GM19452 (cell line): ENCODE results near the gene RAF1.
"Not testable (repeated sequence)": the region's sequence is repeated elsewhere in the genome, so short reads cannot be mapped to it uniquely, and the experiment has no call there.

ENCODE experiments used
- ATAC-seq: cut with Tn5 transposase; IDR thresholded peaks from one replicate; pipeline ENCODE4 v1.9.1; 2021; ENCODE audit not compliant: unreplicated experiment

Gene RAF1

DNA sequence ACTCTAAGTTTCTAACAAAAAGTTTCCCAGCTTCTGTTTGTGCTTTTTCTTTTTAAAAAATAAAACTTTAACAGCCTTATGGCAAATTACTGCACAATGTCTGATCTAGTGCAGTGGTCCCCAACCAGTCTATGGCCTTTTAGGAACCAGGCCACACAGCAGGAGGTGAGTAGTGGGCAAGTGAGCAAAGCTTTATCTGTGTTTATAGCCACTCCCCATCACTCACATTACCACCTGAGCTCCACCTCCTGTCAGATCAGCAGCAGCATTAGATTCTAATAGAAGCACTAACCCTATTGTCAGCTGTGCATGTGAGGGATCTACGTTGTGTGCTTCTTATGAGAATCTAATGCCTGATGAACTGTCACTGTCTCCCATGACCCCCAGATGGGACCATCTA lies 101.5 kb downstream of the RAF1 start:
- no peak for ATAC-seq

DNA sequence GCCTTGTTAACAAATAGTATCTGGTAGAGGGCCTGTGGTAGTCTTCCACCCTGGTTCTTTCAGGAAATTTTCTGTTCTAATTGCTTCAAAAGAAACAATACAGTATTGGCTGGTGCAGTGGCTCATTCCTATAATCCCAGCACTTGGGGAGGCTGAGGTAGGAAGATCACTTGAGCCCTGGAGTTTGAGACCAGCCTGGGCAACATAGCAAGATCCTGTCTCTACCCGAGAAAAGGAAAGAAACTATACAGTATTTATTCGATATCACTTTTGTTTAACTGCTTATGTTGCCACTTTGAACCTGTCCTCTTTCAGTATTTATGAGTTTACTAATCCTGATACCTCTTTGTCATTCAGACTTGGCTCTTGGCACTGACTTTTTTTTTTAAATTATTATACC lies 102.5 kb downstream of the RAF1 start:
- no peak for ATAC-seq

DNA sequence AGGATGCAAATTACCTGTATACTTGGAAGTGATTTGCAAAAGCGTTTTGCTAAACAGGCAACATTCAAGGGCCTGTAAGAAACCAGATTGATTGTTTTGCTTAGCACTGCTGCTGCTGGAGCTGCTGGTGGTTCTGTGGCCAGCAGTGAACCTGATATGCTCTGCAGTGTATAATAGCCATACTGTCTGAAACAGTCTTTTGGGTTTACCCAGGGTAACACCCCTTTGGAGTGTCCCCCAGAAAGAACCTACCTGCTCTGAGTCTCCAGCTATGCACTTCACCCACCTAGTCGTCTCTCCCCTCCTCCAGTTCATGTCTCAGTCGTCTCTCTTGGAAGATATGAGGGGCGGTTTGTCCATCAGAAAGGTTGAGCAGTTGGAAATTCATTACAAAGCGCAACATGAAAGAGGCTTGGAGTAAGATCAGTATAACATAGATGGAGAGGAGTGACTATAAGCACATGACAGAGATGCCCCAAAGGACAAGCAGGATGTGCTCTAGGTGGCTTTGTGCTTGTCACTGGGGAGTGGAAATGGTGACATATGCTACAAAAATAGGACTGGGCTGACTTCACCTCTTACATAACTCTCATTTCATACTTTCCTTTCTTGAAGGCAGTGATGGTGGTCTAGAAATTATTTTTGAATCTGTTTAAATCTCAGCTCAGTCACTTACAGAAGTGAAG lies 103.3 kb downstream of the RAF1 start:
- ATAC-seq, result peak; percentile 37

DNA sequence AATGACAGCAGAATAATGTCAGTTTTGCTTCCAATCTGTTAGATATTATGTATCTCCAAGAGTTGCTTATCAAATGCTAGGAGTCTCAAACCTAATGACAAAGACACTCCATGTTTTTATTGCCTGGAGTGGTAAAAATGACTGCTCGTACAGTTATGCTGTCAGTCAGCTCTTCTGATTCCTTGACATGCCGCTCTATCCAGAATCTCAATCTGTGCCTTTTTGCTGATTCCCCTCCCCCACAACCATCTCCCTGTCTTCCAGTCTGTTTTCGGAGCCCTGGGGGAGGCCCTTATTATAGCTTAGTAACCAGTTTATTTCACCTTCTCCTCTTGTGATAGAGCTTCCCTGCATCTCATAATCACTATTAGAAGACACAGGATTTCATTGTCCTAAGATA lies 104.4 kb downstream of the RAF1 start:
- no peak for ATAC-seq

DNA sequence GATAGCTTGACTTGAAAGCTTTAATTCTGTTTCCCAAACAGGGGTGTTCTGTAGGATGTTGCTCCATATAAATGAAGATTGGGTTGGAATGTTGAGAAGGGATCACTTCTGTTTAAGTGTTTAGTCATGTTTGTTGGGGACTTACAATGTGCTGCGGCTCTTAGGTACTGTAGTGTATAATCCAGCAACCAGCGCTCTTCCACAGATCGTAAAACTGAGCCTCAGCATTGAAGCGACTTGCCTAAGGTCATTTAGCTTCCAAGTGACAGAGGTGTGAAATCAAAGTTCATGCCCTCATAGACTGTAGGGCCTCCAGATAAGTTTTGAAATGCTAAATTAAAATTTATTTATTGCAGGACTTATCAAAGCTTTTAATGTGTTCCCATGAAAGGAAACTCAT lies 105.2 kb downstream of the RAF1 start:
- ATAC-seq, result no peak

DNA sequence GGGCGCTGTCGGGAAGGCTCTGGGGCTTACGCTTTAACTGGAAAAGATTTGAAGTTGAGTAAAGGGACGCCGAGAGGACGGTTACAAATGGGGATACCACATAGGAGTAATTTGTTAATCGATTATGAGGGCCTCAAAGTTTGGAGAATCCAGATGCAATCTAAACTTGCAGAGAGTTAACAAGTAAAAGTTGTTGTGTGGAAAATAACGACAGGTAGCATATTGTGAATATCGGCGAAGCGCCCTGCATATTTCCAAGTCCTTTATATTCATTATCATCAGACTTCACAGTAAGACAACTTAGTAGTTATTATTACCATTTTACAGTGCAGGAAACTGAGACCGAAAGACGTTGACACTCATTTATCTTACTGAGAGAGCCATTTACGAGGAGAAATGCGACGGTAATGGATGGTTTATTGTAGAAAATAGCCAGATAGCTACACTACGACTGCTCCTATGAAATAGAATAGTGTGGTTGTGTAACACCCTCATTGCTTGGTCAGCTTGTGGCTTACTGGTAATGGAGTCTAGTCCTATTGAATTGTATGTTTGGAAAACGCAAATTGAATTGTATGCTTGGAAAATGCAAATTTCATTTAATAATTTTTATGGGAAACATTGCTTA lies 106.3 kb downstream of the RAF1 start:
- ATAC-seq, result no peak

DNA sequence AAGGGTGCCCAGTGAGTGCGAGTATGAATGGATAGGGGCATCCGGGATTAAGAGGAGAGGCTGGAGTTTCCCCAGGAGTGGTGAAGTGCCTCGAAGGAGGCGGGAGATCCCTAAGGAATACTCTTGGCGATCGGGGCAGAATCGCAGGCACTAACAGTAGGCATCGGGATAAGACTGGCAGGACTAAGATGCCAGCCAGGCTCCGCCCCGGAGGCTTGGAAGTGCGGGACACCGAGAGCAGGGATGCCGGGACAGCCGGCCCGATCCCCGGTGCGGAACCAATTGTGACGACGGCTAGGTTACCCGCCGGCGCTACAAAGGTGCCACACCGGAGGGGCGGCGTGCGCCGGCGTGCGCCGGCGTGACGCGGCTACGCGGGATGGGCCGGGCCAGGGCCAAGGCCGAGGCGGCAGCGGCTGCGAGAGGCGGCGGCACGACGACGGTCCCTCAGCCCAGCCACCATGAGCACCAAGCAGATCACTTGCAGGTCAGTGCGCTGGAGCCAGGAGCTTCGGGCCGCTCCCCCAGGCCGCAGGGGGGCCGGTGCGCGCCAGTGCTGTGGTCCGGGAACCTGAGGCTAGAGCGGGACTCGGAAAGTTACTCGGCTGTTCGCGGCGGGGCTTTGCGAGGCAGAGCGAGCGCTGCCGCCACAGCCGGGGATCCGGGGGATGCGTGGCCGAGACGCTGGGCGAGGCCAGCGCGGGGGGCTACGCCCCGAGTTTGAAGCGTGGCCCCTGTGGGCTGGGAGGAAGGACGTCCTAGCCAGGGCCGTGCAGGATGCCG lies 107.0 kb downstream of the RAF1 start, which contains the start of gene MKRN2:
Gene MKRN2, plus strand, starts transcription at position 398 of the 783 bp plus-strand sequence. Its CDS starts 64 bp downstream, at position 462.
- ATAC-seq, result peak; percentile 81

DNA sequence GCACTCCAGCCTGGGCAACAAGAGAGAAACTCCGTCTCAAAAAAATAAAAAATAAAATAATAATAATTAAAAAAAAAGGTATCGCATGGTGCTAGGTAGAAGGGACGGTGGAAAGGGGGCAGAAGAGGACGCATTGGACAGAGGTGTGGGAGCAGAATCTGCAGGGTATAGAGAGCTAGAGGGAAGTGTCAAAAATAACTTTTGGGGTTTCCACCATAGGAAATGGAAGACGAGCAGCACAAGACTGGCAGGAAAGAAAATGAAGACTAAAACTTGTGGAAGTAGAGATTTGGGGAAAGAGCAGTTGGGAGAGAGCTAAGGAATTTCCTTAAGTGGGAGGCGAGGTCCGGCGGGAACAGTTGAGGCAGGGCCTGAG lies 107.6 kb downstream of the RAF1 start:
- no peak for ATAC-seq

DNA sequence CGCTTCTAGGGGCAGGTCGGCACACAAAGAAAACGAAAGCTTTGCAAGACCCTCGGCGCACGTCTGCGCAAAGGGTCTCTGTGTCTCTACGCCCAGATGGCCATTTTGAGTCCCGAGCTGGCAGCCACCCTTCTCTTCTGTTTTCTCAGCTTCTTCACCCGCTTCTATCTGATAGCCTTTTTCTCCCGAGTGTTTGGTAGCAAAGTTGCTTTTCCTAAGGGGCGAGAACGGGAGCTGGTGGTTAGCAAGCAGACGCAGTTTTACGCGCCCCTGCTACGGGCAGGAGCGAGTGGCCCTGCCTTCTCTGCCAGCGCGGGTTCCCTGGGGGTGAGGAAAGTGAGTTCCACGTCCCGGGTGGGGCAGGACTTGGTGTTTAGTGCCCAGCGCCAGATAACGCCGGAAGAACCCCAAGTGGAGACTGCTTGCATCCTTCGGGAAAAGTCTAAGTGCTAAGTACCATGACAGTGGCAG lies 110.0 kb downstream of the RAF1 start:
- no peak for ATAC-seq

DNA sequence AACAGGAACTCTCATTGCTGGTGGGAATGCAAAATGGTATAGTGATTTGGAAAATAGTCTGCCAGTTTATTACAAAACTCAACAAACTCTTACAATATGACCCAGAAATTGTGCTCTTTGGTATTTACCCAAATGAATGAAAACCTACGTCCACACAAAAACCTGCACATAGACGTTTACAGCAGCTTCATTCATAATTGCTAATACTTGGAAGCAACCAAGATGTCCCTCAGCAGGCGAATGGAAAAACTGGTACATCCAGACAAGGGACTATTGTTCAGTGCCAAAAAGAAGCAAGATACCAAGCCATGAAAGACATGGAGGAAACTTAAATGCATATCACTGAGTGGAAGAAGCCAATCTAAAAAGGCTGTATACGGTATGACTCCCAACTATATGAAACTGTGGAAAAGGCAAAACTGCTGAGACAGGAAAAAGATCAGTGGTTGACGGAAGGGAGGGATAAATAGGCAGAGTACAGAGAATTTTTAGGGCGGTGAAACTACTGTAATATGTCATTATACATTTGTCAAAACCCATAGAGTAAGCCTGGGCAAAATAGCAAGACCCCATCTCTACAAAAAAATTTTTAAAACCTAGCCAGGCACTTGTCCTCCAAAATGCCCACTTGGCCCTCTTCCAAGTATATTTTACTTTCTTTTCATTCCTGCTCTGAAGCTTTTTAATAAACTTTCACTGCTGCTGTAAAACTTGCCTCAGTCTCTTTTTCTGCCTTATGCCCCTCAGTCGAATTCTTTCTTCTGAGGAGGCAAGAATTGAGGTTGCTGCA lies 113.8 kb downstream of the RAF1 start:
- no peak for ATAC-seq

DNA sequence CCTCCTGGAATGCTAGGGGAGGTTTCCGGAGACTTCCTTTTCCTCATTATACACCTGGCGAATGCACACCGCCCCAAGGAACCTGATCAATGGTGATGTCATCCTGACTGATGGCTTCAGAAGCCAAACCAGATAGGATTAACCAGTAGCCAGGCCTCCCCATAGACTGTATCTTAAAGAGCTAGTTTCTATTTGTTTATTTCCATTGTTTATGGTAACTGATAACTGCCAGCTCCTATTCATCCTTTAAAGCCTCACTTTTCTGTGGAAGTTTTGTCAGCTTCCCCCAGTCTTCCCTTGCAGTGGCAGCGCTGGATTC lies 118.5 kb downstream of the RAF1 start, which contains the start of gene MKRN2OS:
Gene MKRN2OS, minus strand, starts transcription at position 27 of the 319 bp plus-strand sequence. CDS start 35 bp downstream, outside the sequence.
- ATAC-seq, result no peak

DNA sequence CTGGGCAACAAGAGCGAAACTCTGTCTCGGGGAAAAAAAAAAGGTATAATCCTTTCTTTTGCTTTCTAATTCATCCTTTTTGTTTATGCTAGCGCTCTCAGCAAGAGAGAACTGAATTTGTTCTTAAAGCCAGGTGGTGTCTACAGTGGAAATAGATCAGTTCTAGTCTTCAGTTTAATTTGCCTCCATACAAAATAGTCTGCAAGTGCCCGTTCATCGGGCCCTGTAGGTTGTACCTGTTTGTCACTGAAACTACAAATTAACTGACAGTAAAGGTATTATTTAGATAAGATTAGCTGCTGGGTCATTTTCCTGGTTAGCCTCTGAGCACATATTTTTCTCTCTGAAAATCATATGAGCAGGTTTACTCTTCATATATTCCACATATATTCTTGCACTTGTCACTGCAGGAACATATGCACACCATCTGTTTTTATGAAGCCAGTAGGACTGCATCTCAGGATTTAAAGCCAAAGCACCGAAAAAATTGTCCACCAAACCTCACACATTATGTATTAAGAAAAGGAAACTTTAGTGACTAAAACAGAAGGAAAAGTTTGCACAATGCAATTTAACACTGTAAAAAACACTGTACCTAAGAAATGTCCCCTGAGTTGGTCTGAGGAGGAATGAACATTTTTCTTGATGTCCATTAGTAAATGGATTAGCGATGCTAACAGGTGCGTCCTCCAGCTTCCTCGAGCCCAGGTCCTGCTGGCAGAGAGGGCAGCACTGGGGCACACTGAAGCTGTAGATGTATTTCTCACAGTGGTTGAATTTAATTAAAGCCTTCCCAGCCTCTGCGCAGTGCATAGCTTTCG lies 119.1 kb downstream of the RAF1 start:
- no peak for ATAC-seq

DNA sequence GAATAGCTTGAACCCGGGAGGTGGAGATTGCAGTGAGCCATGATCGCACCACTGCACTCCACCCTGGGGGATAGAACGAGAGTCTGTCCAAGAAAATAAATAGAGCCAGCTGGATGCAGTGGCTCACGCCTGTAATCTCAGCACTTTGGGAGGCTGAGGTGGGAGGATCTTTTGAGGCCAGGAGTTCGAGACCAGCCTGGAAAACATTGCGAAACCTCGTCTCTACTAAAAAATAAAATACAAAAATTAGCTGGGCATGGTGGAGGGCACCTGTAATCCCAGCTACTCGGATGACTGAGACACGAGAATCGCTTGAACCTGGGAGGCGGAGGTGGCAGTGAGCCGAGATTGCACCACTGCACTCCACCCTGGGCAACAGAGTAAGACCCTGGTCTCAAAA lies 120.4 kb downstream of the RAF1 start:
- ATAC-seq, result not testable (repeated sequence)

DNA sequence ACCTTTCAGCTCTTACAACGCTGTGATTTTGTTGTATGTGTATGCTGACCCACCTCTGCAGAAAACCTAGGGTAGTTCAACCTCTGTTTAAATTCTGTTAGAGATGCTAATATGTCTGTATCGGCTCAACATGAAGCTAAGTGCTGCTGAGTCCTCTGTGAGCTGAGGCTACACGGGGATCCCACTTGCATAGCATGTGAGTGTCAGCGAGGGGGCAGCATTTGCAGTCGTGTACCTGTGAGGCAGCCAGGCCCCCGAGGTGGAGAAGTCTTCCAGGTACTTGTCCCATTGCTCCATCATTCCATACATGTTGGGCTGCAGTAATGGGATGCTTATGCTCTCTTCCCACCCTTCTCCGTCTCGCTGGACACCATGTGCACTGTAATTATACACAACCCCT lies 122.3 kb downstream of the RAF1 start:
- ATAC-seq, result no peak

DNA sequence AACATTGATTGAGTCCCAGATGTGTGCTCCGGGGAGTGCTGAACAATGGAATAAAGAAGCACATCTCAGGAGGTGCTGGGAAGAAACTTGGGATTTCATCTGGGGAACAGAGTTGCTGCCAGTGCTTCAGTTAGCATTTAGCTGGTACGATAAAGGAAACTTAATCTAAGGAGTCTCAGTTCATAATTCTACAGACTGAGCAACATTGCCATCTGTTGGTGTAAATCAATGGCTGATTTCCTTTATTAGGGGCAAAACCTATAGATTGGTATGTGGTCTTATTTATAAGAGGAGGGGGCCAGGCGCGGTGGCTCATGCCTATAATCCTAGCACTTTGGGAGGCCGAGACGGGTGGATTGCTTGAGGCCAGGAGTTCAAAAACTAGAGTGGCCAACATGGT lies 127.5 kb downstream of the RAF1 start:
- ATAC-seq, result no peak
